ENCODE results near the gene ADD3.

The ADD3 gene, protein sequence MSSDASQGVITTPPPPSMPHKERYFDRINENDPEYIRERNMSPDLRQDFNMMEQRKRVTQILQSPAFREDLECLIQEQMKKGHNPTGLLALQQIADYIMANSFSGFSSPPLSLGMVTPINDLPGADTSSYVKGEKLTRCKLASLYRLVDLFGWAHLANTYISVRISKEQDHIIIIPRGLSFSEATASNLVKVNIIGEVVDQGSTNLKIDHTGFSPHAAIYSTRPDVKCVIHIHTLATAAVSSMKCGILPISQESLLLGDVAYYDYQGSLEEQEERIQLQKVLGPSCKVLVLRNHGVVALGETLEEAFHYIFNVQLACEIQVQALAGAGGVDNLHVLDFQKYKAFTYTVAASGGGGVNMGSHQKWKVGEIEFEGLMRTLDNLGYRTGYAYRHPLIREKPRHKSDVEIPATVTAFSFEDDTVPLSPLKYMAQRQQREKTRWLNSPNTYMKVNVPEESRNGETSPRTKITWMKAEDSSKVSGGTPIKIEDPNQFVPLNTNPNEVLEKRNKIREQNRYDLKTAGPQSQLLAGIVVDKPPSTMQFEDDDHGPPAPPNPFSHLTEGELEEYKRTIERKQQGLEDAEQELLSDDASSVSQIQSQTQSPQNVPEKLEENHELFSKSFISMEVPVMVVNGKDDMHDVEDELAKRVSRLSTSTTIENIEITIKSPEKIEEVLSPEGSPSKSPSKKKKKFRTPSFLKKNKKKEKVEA

DNA sequence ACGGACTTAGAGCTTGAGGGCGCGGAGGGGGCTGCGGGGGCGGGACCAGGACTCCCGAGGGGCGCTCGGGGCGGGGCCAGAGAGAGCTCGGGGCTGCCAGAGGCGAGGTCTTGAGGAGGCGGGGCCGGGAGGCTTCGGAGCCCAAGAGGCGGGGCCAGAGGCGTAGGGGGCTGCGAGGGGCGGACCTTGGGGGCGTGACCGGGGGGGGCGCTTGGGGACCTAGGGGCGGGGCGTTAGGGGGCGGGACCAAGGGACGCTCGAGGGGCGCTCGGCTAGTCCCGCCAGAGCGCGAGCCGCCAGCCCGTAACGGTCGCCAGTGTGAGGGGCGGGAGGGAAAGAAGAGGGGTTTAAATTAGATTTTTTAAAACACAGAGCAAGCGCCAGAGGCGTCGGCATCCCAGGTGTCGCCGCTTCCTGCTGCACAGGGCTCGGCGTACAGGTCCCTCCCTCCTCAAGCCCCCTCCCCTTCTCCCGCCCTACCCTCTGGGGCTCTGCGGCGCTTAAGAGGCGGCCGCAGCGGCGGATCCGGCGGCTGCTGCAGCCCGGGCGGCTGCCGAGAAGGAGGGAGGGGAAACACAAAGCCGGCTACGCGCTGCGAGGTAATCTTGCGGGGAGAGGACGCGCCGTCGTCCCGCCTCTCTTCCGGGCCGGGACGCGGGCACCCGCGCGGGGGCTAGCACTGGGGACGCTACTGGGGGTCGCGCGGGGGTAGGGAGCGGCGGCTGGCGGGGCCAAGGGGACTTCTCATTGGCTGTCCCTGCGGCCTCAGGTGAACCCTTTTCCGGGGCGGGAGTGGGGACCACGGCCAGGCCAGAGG lies at the start of gene ADD3:
ADD3 (plus strand) TSS at position 284 of the 817 bp plus-strand sequence. CDS start 92,670 bp downstream, outside the sequence.
- H3K4me3 ChIP-seq (ENCODE audit: low read depth, low read length) = peak within 1 kb of the TSS; percentile 87
- DNase-seq (ENCODE audit: low read depth) = peak; percentile 90

DNA sequence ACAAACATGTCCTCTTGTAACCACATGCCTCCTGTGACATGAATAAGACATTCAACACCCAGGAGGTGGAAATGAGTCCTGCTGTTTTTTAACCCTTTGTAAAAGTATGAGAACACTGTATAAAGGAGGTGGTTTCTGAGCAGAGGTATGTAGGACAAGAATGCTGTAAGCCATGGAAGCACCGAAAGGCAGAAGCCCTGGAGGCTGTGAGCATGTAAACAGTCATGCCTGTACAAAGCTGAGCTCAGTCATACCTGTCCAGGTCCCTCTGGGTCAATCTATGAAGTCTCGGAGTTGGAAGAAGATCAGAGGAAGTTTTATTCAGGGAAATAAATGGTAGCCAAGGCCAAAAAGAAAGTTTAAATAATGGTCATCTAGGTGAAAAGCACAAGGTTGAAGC lies 49.7 kb upstream of the ADD3 start:
- no peak for DNase-seq (ENCODE audit: low read depth)
- H3K4me3 ChIP-seq (ENCODE audit: low read depth, low read length) = no peak overlapping the region

DNA sequence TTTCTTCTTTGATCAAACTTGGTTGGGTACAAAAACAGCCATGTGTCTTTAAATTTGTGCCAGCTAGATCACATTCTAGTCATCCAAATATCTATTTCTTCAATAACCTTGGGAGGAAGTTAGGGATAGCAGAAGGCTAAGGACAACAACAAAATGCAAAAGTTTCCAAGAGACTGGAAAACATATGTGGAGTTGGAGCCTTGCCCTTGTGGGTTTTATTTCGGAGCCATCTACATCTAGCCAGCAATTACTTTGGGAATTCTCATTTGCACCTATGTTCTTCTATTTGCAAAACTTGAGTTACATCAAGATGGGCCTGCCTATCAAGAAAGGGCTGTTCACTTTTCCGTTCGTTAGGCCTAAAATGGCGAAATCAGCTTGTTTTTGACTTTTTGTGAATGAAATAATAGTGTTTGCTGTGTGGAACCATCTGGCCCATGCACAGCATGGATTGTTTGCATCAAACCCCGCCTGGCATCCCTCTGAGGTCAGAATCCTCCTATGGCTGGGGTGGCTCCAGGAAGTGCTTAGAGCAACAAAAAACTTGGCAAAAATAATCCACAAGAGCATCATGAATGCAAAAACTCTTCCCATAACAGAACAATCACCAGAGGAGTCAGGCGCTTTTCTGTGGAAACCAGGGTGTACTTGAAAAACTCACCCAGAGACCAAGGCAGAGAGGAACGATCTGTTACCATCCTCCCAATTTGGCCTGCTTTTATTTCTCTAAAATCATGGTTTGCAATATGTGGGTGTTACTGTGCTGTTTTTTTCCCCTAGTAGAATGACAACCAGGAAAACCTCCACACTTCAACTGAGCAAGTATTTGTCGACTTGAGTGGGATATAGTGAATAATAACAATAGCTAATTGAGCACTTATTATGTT lies 48.3 kb upstream of the ADD3 start:
- no peak overlapping the region for H3K4me3 ChIP-seq (ENCODE audit: low read depth, low read length)
- no peak for DNase-seq (ENCODE audit: low read depth)

DNA sequence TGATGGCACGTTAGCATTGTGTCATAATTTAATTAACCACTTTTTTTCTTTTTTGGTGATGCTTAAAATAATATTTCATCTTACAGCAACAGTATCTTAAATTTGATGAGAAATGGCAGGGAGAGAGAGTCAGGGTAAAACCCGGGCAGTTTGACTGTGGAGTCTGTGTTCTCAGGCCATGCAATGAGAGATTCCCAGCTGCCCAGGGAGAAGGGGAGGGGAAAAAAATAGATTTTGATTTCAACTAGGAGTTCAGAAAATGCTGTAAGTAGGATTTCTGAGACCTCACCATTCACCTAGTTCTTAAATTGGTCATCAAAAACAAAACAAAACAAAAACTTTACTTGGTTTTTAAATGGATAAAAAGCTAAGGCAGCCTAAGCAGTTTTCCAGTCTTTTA lies 47.1 kb upstream of the ADD3 start:
- H3K4me3 ChIP-seq (ENCODE audit: low read depth, low read length) = no peak overlapping the region
- no peak for DNase-seq (ENCODE audit: low read depth)

DNA sequence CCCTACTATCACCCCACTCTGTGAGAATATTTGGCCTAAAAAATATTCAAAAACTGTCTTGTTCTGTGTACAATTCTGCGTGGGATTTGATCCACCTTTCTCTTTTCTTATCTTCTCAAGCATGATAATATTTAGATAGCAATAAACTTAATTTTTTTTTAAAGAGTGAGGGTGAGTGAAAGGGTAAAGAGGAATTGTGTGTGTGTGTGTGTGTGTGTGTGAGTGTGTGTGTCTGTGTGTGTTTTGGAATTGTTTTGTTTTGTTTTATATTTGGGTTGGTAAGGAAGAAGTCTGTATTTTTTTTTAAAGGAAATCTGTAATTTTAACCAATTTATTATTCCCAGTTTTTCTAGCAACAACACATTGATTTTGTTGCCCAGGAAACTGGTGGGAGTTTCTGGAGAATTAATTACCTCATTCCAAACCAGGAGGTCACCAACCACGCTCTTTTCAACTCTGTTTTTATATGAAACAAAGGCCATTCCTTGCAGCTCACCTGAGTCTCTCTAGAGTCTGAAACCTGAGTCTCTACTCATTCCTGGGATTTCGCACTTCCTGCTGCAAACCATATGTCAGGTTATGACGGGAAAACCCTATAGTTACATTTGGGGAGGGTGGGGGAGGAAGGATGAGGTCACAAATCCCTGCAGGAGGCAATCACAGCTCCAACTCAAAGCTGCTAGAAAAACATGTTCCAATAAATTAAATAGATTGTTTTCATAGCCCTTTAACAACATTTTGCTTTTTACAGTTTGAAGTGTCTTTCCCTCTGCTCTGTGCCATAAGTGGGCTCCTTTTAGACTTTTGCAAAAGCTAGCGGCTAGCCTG lies 46.4 kb upstream of the ADD3 start:
- H3K4me3 ChIP-seq (ENCODE audit: low read depth, low read length) = no peak overlapping the region
- peak; percentile 54 for DNase-seq (ENCODE audit: low read depth)

DNA sequence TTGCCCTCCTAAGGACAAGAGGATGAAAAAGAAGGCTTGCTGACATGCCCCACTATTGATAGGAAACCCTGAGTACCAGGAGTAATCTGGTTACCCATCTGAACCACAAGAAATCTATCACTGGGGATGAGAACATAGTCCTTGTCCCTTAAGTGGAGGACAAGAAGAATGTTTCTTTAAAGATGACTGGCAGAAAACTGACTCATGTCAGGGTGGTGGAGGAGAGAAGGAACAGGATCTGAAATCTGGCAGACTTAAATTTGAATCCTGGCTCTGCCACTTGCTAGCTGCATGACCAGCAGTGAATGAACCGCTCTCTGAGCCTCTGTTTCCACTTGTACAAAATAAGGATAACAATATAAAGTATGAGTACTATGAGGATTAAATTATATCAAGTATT lies 45.5 kb upstream of the ADD3 start:
- DNase-seq (ENCODE audit: low read depth) = no peak
- H3K4me3 ChIP-seq (ENCODE audit: low read depth, low read length) = no peak overlapping the region

DNA sequence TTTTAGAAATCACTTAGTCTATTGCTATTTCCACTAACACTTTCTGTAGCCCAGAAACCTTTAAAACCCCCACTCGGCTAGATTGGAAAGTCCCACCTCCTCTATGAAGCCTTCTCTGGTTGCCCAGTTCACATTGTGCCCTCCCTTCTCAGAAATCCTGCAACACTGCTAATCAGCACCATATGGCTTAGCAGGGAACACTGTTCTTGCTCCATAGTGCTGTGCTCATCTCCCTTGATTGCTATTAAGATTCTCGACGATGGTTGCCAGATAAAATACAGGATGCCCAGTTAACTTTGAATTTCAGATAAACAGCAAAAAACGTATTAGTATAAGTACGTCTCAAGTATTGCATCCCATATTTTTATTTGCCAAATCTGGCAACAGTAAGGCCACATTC lies 44.3 kb upstream of the ADD3 start:
- DNase-seq (ENCODE audit: low read depth) = peak; percentile 67
- no peak overlapping the region for H3K4me3 ChIP-seq (ENCODE audit: low read depth, low read length)

DNA sequence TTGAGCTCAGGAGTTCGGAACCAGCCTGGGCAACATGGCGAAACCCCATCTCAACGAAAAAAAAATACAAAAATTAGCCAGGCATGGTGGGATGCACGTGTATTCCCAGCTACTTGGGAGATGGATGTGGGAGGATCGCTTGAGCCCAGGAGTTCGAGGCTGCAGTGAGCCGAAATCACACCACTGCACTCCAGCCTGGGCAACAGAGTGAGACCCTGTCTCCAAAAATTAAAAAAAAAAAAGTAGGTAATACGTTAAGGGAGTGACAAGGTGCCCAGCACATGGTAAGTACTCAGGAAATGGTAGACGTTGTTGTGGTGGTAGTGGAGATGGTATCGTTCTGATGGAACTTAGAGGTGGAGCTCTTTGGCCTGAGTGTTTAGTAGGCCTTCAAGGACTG lies 43.5 kb upstream of the ADD3 start:
- no peak overlapping the region for H3K4me3 ChIP-seq (ENCODE audit: low read depth, low read length)
- DNase-seq (ENCODE audit: low read depth) = no peak

DNA sequence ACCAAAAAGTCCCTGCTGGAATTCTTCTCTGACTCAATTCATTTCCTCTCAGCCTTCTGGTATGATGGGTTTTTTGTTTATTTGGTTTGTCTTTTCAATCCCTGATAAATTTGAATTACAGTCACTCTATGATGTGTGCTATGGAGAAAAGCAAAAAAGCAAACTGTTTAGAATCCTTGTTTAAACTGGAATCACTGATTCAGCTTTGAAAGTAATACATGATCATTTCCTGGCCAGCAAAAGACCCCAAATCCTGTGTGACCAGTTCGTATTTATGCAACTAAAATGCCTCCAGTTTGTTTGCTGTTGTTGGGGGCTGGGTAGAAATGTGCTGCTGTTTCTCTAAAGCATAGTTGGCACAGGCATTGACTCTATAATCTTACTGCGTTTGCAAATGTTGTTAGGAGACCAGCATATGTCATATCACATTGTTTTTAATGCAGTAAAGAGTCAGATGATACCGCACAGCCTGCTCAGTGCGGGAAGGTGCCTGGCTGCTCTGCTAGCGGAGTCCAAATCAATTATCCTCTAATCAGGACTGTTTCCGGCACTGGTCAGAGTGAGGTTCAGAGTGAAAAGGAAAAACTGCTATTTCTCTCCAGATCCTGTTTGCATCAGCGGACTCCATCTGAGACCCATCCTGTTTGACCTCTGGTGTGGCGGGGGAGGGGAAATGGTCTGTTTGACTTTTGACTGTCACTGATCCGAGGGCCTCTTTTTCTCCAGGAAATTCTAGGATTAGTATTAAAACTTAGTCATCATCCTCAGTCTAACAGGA lies 40.6 kb upstream of the ADD3 start:
- no peak for DNase-seq (ENCODE audit: low read depth)
- H3K4me3 ChIP-seq (ENCODE audit: low read depth, low read length) = peak overlapping the region; percentile 19

DNA sequence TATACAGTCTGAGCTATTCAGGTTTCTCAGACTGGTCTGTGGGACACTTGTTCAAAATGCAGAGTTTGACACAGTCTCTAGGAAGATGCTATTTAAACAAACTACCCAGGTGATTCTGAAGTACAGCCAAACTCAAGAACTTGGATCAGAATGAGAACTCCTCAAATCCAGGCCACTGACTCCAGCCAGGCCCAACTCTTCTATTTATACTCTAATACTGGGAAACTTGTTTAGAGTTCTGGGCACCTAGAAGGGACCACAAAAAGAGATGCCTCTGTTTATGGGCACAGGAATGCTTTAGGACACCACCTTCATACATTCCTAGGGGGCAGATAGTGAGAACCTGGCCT lies 40.1 kb upstream of the ADD3 start:
- no peak overlapping the region for H3K4me3 ChIP-seq (ENCODE audit: low read depth, low read length)
- DNase-seq (ENCODE audit: low read depth) = no peak

DNA sequence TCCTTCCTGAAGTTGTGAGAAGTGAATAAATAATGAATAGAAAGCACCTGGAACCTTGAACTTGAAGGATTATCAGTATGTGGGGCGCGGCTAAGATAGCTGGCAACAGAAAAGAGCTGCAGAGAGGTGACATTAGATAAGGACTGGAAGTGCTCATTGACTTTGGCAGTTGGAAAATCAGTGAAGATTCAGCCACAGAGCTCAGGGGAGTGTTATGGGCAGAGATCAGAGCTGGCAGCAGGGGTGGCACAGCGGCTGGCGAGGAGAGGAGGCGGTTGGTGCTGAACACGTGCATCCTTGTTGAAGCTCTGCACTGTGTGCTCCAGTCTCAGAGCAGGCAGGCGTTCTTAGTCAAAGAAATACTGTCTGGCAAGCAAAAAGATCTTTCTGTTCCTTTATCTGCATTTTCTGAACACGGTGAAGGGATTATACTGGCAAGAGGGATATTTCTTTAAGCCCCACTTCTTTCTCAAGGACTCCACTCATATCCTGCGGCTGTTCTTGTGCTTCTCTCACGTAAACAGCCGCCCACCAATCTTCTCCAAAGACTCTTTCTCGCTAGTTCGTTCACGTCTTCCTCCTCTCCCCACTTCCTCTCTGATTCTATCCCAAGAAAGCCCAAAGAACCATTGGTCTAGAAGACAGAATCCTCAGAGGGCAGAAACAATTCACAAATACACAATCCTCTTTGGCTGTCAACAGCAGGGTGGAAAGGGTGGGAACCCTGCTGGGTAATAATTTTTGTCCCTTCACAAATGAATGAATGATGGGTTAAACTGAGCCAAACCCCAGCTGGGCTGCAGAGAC lies 38.6 kb upstream of the ADD3 start:
- DNase-seq (ENCODE audit: low read depth) = no peak
- H3K4me3 ChIP-seq (ENCODE audit: low read depth, low read length) = no peak overlapping the region

DNA sequence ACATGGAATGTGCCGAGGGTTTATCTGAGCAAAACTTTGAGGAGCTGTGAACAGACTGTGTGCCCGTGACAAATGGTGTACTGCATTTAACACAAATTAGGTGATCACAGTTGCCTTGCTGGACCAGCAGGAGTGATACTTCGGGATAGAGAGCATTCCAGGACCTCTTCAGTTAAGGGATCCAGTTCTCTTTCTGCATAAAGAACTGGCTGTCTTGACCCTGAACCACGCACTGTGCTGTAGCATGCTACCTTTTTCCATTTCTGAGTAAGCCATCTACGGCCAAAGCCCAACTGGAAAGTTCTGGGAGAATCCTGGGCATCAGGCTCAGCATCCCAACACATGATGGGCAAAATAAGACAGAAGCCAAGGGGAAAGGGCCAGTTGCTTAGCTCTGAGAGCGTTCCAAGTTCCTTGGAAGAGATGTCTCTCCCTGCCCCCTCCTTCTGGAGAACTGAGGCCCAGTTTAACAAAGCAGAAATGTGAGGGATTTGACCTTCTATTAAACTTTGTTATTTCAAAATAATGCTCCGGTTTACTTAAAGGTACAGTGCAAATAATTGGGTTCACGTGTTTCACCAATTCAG lies 37.9 kb upstream of the ADD3 start:
- DNase-seq (ENCODE audit: low read depth) = no peak
- H3K4me3 ChIP-seq (ENCODE audit: low read depth, low read length) = no peak overlapping the region

DNA sequence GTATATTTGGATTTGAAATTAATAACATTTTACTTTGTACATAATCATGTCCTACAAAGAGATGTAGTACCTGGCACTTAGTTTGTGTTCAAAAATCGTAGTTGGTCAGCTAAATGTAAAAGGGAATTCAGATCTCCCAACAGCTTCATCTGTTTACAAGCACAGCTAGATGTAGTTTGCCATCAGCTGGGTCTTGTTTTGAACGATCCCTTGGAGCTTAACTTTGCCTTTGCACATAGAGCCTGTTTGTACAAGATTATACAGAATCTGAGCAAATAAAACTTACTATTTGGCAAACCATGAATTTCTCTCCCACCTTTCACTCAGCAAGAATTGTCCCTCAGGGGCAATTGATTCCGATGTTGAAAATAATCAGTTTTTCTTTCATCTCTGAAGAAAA lies 36.1 kb upstream of the ADD3 start:
- no peak overlapping the region for H3K4me3 ChIP-seq (ENCODE audit: low read depth, low read length)
- DNase-seq (ENCODE audit: low read depth) = no peak

DNA sequence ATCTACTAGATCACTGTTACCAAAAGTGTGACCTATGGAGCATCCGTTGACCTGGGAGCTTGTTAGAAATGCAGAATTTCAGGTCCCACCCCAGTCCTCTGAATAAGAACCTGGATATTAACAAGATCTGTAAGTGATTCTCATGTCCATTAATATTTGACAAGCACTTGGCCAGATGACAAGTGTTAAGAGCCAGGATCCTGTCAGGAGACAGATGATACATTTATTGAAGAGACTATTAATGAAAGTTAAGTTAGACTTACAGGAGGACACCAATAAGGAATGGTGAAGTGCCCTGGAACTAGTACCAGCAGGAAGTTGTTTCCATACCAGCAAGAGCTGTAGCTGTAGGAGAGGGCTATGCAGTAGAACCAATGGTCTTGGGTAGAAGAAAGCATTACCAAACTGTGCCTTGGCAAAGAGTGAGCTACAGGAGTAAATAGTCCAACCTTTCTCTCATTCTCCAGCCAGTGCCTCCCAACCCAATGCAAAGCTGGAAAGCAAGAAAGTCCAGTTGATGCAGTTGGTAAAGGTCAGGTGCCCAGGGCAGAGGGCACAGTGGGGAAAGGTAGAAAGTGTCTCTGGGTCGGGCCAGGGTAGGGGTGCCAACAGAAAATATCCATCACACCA lies 35.3 kb upstream of the ADD3 start:
- no peak for DNase-seq (ENCODE audit: low read depth)
- no peak overlapping the region for H3K4me3 ChIP-seq (ENCODE audit: low read depth, low read length)

DNA sequence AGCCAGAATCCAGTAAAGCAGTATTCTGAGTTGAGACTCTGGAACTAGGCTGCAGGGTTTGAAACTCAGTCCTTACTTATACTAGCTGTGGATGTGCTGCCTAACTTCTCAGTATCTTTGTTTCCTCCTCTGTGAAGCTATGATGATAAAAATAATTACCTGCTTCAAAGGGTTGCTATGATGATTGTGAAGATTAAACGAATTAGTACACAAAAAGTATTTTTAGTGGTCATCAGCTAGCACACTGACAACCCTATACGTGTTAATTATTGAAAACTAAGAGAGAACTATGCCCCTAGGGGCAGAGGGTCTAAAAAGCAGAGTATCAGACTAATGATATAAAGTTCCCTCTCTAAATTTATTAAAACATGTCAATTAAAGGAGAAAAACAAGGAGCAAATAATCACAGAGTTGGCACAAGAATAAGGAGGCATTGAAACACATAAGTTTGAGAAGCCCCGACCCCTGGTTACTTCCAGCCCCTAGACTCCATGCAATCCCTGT lies 34.4 kb upstream of the ADD3 start:
- no peak for DNase-seq (ENCODE audit: low read depth)

More for the DNA sequence above, 34.4 kb upstream of the ADD3 start:
- no peak overlapping the region for H3K4me3 ChIP-seq (ENCODE audit: low read depth, low read length)

All from skeletal muscle cell (primary cell).